ENCODE results near the gene RNF14.

DNA sequence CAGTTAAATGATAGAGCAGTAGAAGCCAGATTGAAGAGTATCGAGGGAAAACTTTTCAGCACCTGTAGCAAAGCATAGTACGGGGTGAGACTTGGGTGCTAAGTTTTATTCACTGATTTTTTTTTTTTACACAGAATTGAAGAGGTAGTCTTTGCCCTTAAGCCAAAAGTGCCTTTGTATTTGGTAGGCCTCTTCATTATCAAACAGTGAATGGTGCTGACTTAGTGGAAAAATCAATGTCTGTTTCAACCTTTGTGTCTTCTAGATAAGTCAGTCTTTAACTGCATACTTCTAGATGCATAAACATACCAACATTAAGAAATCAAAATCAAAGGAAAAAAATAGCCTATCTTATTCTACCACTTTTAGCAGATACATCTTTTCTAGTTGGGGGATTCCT is 13.7 kb downstream of the RNF14 start:
- TF ChIP-seq, protein P1, sequence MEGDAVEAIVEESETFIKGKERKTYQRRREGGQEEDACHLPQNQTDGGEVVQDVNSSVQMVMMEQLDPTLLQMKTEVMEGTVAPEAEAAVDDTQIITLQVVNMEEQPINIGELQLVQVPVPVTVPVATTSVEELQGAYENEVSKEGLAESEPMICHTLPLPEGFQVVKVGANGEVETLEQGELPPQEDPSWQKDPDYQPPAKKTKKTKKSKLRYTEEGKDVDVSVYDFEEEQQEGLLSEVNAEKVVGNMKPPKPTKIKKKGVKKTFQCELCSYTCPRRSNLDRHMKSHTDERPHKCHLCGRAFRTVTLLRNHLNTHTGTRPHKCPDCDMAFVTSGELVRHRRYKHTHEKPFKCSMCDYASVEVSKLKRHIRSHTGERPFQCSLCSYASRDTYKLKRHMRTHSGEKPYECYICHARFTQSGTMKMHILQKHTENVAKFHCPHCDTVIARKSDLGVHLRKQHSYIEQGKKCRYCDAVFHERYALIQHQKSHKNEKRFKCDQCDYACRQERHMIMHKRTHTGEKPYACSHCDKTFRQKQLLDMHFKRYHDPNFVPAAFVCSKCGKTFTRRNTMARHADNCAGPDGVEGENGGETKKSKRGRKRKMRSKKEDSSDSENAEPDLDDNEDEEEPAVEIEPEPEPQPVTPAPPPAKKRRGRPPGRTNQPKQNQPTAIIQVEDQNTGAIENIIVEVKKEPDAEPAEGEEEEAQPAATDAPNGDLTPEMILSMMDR (conservative IDR thresholded peaks at IDR 0.05): no peak
- no peak for TF ChIP-seq ZFX (IDR thresholded peaks at IDR 0.05)

All from C4-2B (cell line).